Calu3 (cell line): ENCODE data around the gene RSRP1. TPM values are rescaled to one million over a fixed set of nuclear protein-coding genes. Genes with fewer than 3 reads are reported as not detected.

Experiments used
- BruUV-seq: library from RNA; stranded (reverse); fragments of 400-500 nt; replicated peaks from 2 replicates; lab custom pipeline; 2021; lab: Mats Ljungman, UMichigan
- CTCF ChIA-PET: fragments of 300-600 bp; sonication (Branson Sonifier 250); formaldehyde crosslinking; loops from one replicate; lab custom pipeline; 2022; ENCODE audit warnings: antibody characterized with exemption; lab: Charles Lee
- DNase-seq: peaks from one replicate; pipeline ENCODE4 v3.0.0; 2022
- H3K27ac Mint-ChIP-seq: one replicate; pipeline ENCODE4 v1.8.0; 2022; ENCODE audit warnings: mixed read lengths; ENCODE audit not compliant: unreplicated experiment
- H3K27me3 Mint-ChIP-seq: one replicate; pipeline ENCODE4 v1.8.0; 2022; ENCODE audit warnings: mixed read lengths; ENCODE audit not compliant: unreplicated experiment
- H3K36me3 Mint-ChIP-seq: one replicate; pipeline ENCODE4 v1.8.0; 2022; ENCODE audit warnings: mild to moderate bottlenecking, moderate library complexity, mixed read lengths; ENCODE audit not compliant: insufficient read depth, unreplicated experiment
- H3K4me1 Mint-ChIP-seq: one replicate; pipeline ENCODE4 v1.8.0; 2022; ENCODE audit warnings: mild to moderate bottlenecking, low read depth, mixed read lengths; ENCODE audit not compliant: unreplicated experiment
- H3K4me3 Mint-ChIP-seq: one replicate; pipeline ENCODE4 v1.8.0; 2022; ENCODE audit warnings: mild to moderate bottlenecking, low read depth, moderate library complexity, mixed read lengths; ENCODE audit not compliant: unreplicated experiment
- H3K9me3 Mint-ChIP-seq: one replicate; pipeline ENCODE4 v1.8.0; 2022; ENCODE audit warnings: low read depth, mixed read lengths; ENCODE audit not compliant: unreplicated experiment
- CTCF ChIP-seq: fragments of 200-600 bp; IDR thresholded peaks from one replicate; pipeline ENCODE4 v1.8.0; 2022; ENCODE audit warnings: antibody characterized with exemption; ENCODE audit not compliant: unreplicated experiment
- intact Hi-C: fragments of 100-400 bp; cut with micrococcal nuclease; formaldehyde crosslinking; loops from one replicate; pipeline ENCODE4 v1.10.0; 2022; ENCODE audit not compliant: unreplicated experiment
- total RNA-seq: library from RNA; stranded (reverse); gene quantifications from 2 replicates; pipeline ENCODE4 v1.2.3, GENCODE V29; 2022

RSRP1 gene
- total RNA-seq, 1 experiment from 2014 or later = 56.9 TPM

GRCh38 chr1:25208561-25209222 lies 38.6 kb downstream of the RSRP1 start:
- Mint-ChIP-seq H3K9me3 (no peaks in the 10 kb centered on the region), H3K27me3 (peaks cover 22% of the 10 kb centered on the region), H3K36me3 (no peaks in the 10 kb centered on the region), H3K4me1 (no peaks in the 10 kb centered on the region), H3K4me3 (no peak overlapping the region), H3K27ac (no peak overlapping the region)
- intact Hi-C loops = loop anchor here (5.0 kb wide), 1 partner anchor 361 kb away; no protein-coding TSS in a partner anchor
- DNase-seq = no peak
- CTCF ChIA-PET = interaction anchor here (1.1 kb wide), 1 partner anchor 360 kb away, joined by 5 read pairs; no protein-coding TSS in a partner anchor
- TF ChIP-seq CTCF = no peak
- BruUV-seq = no TSS peak

- intact Hi-C loops = loop anchor here (5.0 kb wide), 1 partner anchor 361 kb away; no protein-coding TSS in a partner anchor
- Mint-ChIP-seq H3K27ac (no peak overlapping the region), H3K4me3 (no peak overlapping the region), H3K36me3 (no peaks in the 10 kb centered on the region), H3K4me1 (no peaks in the 10 kb centered on the region), H3K27me3 (peaks cover 22% of the 10 kb centered on the region), H3K9me3 (no peaks in the 10 kb centered on the region)
- TF ChIP-seq CTCF = no peak
- CTCF ChIA-PET = no interaction called here
- BruUV-seq = no TSS peak
- DNase-seq = no peak
Observed at GRCh38 chr1:25208092-25208491, 39.2 kb downstream of the RSRP1 start.

GRCh38 chr1:25206201-25206600 lies 41.1 kb downstream of the RSRP1 start:
- Mint-ChIP-seq H3K4me1 (no peaks in the 10 kb centered on the region), H3K36me3 (no peaks in the 10 kb centered on the region), H3K4me3 (no peak overlapping the region), H3K9me3 (no peaks in the 10 kb centered on the region), H3K27me3 (peaks cover 26% of the 10 kb centered on the region), H3K27ac (no peak overlapping the region)
- no peak for TF ChIP-seq CTCF
- BruUV-seq = no TSS peak
- no peak for DNase-seq
- CTCF ChIA-PET = no interaction called here
- intact Hi-C loops = loop anchor here (5.0 kb wide), 1 partner anchor 359 kb away; no protein-coding TSS in a partner anchor

- no peak for TF ChIP-seq CTCF
Observed at GRCh38 chr1:25205786-25206185, 41.5 kb downstream of the RSRP1 start.

More at GRCh38 chr1:25205786-25206185, 41.5 kb downstream of the RSRP1 start:
- DNase-seq = no peak
- H3K27ac Mint-ChIP-seq = no peak overlapping the region
- H3K9me3 Mint-ChIP-seq = no peaks in the 10 kb centered on the region
- BruUV-seq = no TSS peak
- peaks cover 29% of the 10 kb centered on the region for H3K27me3 Mint-ChIP-seq
- CTCF ChIA-PET = no interaction called here
- no peaks in the 10 kb centered on the region for H3K4me1 Mint-ChIP-seq
- H3K36me3 Mint-ChIP-seq = no peaks in the 10 kb centered on the region
- no peak overlapping the region for H3K4me3 Mint-ChIP-seq
- intact Hi-C loops = loop anchor here (5.0 kb wide), 1 partner anchor 358 kb away; no protein-coding TSS in a partner anchor
